Activated CD8-positive, alpha-beta T cell treated with anti-CD3 and anti-CD28 coated beads, Interleukin-2, amount 10 ng/mL, durations not matched to agents 7 days and 5 days (primary cell): ENCODE data around the gene C16orf74. TPM values are rescaled to one million over a fixed set of nuclear protein-coding genes. Genes with fewer than 3 reads are reported as not detected.

Experiments
- ATAC-seq: fragments of 150-1000 bp; cut with Tn5 transposase; one replicate; pipeline ENCODE4 v1.10.0; 2021; ENCODE audit warnings: moderate library complexity
- CTCF ChIA-PET: fragments of 350-600 bp; sonication (Branson Sonifier 250); formaldehyde crosslinking; loops from one replicate; lab custom pipeline; 2021; ENCODE audit warnings: antibody characterized with exemption; lab: Charles Lee
- POLR2A ChIA-PET: fragments of 350-600 bp; sonication (Branson Sonifier 250); formaldehyde crosslinking; loops from one replicate; lab custom pipeline; 2021; ENCODE audit warnings: antibody characterized with exemption; lab: Charles Lee
- DNase-seq: peaks from one replicate; pipeline ENCODE4 v3.0.0-alpha.2; 2020
- H3K27ac Mint-ChIP-seq: one replicate; pipeline ENCODE4 v1.8.0; 2021; ENCODE audit warnings: mild to moderate bottlenecking, mixed read lengths
- H3K27me3 Mint-ChIP-seq: one replicate; pipeline ENCODE4 v1.8.0; 2021; ENCODE audit warnings: low read depth, mixed read lengths
- H3K36me3 Mint-ChIP-seq: one replicate; pipeline ENCODE4 v1.8.0; 2021; ENCODE audit warnings: low read depth, mixed read lengths
- H3K4me1 Mint-ChIP-seq: one replicate; pipeline ENCODE4 v1.8.0; 2021; ENCODE audit warnings: low read depth, mixed read lengths
- H3K4me3 Mint-ChIP-seq: one replicate; pipeline ENCODE4 v1.8.0; 2021; ENCODE audit warnings: mild to moderate bottlenecking, mixed read lengths
- H3K9me3 Mint-ChIP-seq: one replicate; pipeline ENCODE4 v1.8.0; 2022; ENCODE audit warnings: mixed read lengths; ENCODE audit not compliant: insufficient read depth
- total RNA-seq, 2 experiments: library from RNA; stranded (reverse); gene quantifications; one replicate each; pipeline ENCODE4 v1.2.3, GENCODE V29; 2021

The C16orf74 gene
- total RNA-seq, 2 experiments from 2014 or later, result 0.21 TPM

GRCh38 chr16:85712801-85713200, 38.1 kb downstream of the C16orf74 start:
- H3K9me3 Mint-ChIP-seq, result peaks cover 5% of the 10 kb centered on the region
- H3K36me3 Mint-ChIP-seq, result no peaks in the 10 kb centered on the region
- peaks cover 6% of the 10 kb centered on the region for H3K4me1 Mint-ChIP-seq
- ChIA-PET POLR2A (no interaction called here), CTCF (no interaction called here)
- H3K4me3 Mint-ChIP-seq, result no peak overlapping the region
- DNase-seq (no peak), ATAC-seq (no peak)
- peaks cover 10% of the 10 kb centered on the region for H3K27me3 Mint-ChIP-seq
- H3K27ac Mint-ChIP-seq, result no peak overlapping the region

DNA sequence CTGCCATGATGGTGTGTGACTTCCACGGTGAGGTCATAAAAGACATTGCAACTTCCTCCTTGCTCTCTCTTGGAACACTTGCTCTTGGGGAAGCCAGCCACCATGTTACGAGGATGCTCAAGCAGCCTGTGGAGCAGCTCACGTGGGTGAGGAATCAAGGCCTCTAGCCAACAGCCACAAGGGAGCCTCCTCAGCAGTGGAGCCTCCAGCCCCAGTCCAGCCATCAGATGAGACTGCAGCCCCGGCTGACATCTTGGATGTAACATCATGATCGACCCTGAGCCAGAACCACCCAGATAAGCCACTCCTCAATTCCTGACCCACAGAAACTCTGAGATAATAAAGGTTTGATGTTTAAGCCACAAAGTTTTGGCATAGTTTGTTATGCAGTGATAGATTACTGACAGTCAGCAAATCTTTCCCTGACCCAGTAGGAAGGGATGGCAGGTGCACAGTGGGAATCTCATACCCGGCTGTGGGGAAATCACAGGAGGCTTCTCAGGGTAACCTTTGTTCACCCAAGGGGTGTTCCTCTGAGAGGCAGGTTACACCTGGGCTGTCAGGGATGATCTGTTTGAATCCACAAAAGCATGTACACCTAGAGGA, 38.8 kb downstream of the C16orf74 start:
- H3K27ac Mint-ChIP-seq, result no peak overlapping the region
- no peak for ATAC-seq

DNA sequence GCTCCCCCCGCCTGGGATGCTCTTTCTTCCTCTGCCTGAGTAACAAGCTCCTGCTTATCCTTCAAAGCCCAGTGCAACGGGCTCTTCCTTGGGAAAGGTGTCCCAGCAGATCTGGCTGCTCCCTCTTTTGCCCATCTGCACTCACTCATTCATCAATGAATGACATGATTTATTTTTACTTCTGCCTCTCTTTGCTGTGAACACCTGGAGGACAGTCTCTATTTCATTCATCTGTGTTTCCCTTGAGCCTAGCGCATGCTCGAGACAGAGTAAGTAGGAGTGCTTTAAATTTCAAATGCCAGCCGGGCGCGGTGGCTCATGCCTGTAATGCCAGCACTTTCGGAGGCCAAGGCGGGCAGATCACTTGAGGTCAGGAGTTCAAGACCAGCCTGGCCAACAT, 40.2 kb downstream of the C16orf74 start:
- DNase-seq, result no peak
- H3K9me3 Mint-ChIP-seq, result peaks cover 5% of the 10 kb centered on the region
- ChIA-PET CTCF (no interaction called here), POLR2A (no interaction called here)
- no peak for ATAC-seq
- no peaks in the 10 kb centered on the region for H3K36me3 Mint-ChIP-seq
- no peak overlapping the region for H3K4me3 Mint-ChIP-seq
- peaks cover 5% of the 10 kb centered on the region for H3K27me3 Mint-ChIP-seq
- H3K4me1 Mint-ChIP-seq, result peaks cover 4% of the 10 kb centered on the region
- no peak overlapping the region for H3K27ac Mint-ChIP-seq

More for the DNA sequence above, 38.8 kb downstream of the C16orf74 start:
- no peak for DNase-seq
- ChIA-PET POLR2A (no interaction called here), CTCF (no interaction called here)
- Mint-ChIP-seq H3K4me1 (peaks cover 6% of the 10 kb centered on the region), H3K9me3 (peaks cover 5% of the 10 kb centered on the region), H3K4me3 (no peak overlapping the region), H3K27me3 (peaks cover 10% of the 10 kb centered on the region), H3K36me3 (no peaks in the 10 kb centered on the region)

GRCh38 chr16:85709766-85710585, 40.9 kb downstream of the C16orf74 start:
- no peaks in the 10 kb centered on the region for H3K36me3 Mint-ChIP-seq
- ATAC-seq, result no peak
- H3K9me3 Mint-ChIP-seq, result peaks cover 5% of the 10 kb centered on the region
- H3K27ac Mint-ChIP-seq, result no peak overlapping the region
- CTCF ChIA-PET, result no interaction called here
- POLR2A ChIA-PET, result no interaction called here
- H3K27me3 Mint-ChIP-seq, result no peaks in the 10 kb centered on the region
- no peak for DNase-seq
- no peak overlapping the region for H3K4me3 Mint-ChIP-seq
- no peaks in the 10 kb centered on the region for H3K4me1 Mint-ChIP-seq

DNA sequence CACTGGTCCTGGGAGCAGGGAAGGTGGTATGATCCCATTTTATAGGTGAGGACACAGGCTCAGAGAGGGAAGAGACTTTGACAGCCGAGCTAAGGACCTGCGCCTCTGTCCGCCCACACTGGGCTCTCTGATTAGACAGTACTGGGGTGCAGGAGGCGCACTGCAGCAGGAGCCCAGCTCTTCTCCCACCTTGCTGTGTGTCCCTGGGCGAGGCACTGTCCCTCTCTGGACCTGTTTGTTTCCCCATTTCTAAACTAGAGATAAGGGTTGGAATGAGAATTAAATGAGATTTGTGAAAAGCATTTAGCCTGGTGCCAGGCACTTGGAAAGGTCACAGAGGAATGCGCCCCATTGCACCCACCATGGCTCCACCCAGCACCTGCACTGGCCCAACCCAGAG, 42.6 kb downstream of the C16orf74 start:
- no peaks in the 10 kb centered on the region for H3K36me3 Mint-ChIP-seq
- H3K27ac Mint-ChIP-seq, result no peak overlapping the region
- no peaks in the 10 kb centered on the region for H3K4me1 Mint-ChIP-seq
- H3K4me3 Mint-ChIP-seq, result no peak overlapping the region
- ATAC-seq, result no peak
- H3K27me3 Mint-ChIP-seq, result no peaks in the 10 kb centered on the region
- DNase-seq, result no peak
- POLR2A ChIA-PET, result interaction anchor here (0.5 kb wide), 1 partner anchor 15 kb away, joined by 3 read pairs; no protein-coding TSS in a partner anchor
- CTCF ChIA-PET, result no interaction called here
- H3K9me3 Mint-ChIP-seq, result peaks cover 5% of the 10 kb centered on the region

DNA sequence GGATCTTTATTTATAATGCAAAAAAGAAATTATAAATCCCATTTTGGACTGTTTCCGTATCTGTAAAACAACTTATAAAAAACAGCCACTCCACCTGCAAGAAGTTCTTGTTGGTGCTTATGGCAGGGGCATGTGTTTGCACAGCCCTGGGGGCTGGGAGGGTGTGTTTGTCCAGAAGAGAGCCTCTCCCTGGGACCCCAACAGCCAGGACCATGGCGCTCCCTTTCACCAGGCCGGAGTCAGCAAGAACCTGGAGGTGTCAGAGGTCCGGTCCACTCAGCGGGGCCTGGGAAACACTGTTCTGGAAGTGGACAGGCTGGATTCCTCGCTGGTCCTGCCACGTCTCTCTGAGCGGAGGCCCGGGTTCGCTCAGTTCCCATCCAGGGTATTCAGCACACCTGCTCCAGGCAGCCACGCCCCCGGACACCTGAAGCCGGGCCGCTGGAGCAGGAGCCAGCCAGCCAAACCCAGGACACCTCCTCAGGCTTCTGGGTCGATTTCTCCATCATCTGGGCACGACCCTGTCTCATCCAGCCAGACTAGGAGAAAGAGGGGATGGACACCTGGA, 43.3 kb downstream of the C16orf74 start:
- DNase-seq (no peak), ATAC-seq (no peak)
- Mint-ChIP-seq H3K9me3 (peaks cover 5% of the 10 kb centered on the region), H3K27ac (no peak overlapping the region), H3K4me1 (no peaks in the 10 kb centered on the region), H3K4me3 (no peak overlapping the region), H3K27me3 (no peaks in the 10 kb centered on the region), H3K36me3 (no peaks in the 10 kb centered on the region)
- CTCF ChIA-PET, result no interaction called here
- POLR2A ChIA-PET, result interaction anchor here (0.5 kb wide), 1 partner anchor 15 kb away, joined by 3 read pairs; no protein-coding TSS in a partner anchor

GRCh38 chr16:85706449-85707034, 44.4 kb downstream of the C16orf74 start:
- CTCF ChIA-PET, result interaction anchor here (1.9 kb wide), 1 partner anchor 11 kb away, joined by 5 read pairs; no protein-coding TSS in a partner anchor
- H3K27ac Mint-ChIP-seq, result no peak overlapping the region
- DNase-seq, result no peak
- no peaks in the 10 kb centered on the region for H3K36me3 Mint-ChIP-seq
- POLR2A ChIA-PET, result no interaction called here
- no peak overlapping the region for H3K4me3 Mint-ChIP-seq
- no peaks in the 10 kb centered on the region for H3K9me3 Mint-ChIP-seq
- no peaks in the 10 kb centered on the region for H3K27me3 Mint-ChIP-seq
- no peaks in the 10 kb centered on the region for H3K4me1 Mint-ChIP-seq
- ATAC-seq, result no peak

DNA sequence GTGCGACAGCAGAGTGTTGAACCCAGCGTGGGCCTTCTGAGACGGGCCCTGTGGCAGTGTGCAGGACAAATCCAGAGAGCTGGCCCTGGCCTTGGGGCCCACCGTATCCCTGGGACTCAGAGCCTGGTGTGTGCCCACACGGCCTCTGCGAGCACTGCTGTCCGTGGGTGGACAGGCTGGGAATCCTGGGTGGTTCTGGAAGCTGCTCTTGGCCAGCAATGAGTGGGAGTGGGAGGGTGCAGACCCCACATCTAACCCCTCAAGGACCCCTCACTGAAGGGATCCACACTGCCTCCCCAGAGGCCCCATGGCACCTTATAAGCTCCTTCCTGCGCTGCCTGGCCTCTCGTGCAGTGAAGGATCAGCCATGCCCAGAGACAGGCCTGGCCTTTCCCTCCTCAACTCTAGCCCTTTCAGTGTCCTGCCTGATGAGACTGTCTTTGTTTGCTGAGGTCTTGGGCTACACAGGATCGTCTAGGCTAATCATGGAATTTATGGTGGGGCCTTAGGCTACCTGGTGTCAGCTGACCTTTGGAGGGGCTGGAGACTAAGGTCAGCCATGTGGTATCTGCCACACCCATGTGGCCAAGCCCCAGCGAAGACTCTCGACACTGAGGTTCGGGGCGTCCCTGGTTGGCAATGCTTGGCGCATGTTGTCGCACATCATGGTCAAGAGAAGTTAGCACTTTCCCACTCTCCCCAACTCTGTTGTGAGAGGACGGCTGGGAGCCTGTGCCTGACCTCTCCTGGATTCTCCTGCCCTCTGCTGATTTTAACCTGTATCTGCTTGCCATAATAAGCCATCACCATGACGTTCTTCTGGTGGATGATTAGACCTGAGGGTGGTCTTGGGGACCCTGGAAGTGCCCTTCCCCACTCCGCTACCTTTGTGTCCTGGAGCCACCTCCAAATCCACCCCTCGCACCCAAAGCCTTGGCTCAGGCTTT, 45.7 kb downstream of the C16orf74 start:
- Mint-ChIP-seq H3K27ac (no peak overlapping the region), H3K27me3 (peaks cover 2% of the 10 kb centered on the region), H3K4me1 (no peaks in the 10 kb centered on the region), H3K9me3 (no peaks in the 10 kb centered on the region), H3K36me3 (no peaks in the 10 kb centered on the region), H3K4me3 (no peak overlapping the region)
- DNase-seq, result no peak
- POLR2A ChIA-PET, result interaction anchor here (0.6 kb wide), 1 partner anchor 62 kb away, joined by 3 read pairs; no protein-coding TSS in a partner anchor
- ATAC-seq, result no peak
- CTCF ChIA-PET, result interaction anchor here (1.9 kb wide), 1 partner anchor 12 kb away, joined by 5 read pairs; no protein-coding TSS in a partner anchor

GRCh38 chr16:85704011-85704410, 46.9 kb downstream of the C16orf74 start:
- POLR2A ChIA-PET, result no interaction called here
- DNase-seq, result no peak
- no peaks in the 10 kb centered on the region for H3K4me1 Mint-ChIP-seq
- H3K36me3 Mint-ChIP-seq, result no peaks in the 10 kb centered on the region
- CTCF ChIA-PET, result interaction anchor here (1.1 kb wide), 1 partner anchor 13 kb away, joined by 3 read pairs; no protein-coding TSS in a partner anchor
- H3K9me3 Mint-ChIP-seq, result no peaks in the 10 kb centered on the region
- no peak for ATAC-seq
- H3K27me3 Mint-ChIP-seq, result peaks cover 7% of the 10 kb centered on the region
- no peak overlapping the region for H3K27ac Mint-ChIP-seq
- H3K4me3 Mint-ChIP-seq, result no peak overlapping the region

- ChIA-PET CTCF (no interaction called here), POLR2A (no interaction called here)
- Mint-ChIP-seq H3K36me3 (no peaks in the 10 kb centered on the region), H3K4me3 (no peak overlapping the region), H3K27me3 (peaks cover 8% of the 10 kb centered on the region), H3K27ac (no peak overlapping the region), H3K4me1 (no peaks in the 10 kb centered on the region), H3K9me3 (no peaks in the 10 kb centered on the region)
- no peak for ATAC-seq
- DNase-seq, result no peak
Observed at GRCh38 chr16:85699628-85700027, 51.3 kb downstream of the C16orf74 start.
